Fibroblast of lung (primary cell): Measurements from ENCODE around the gene KDM2B.

Source experiments
- CTCF ChIP-seq, 2 donors: IDR thresholded peaks in 1 of 2; conservative IDR thresholded peaks in 1 of 2; 1 replicate in 1 of 2; 2 replicates in 1 of 2; pipeline ENCODE4 v1.5.1; 2011 to 2012; ENCODE audit warnings: low read length in 2 of 2, control low read depth in 1 of 2, inconsistent platforms in 1 of 2, low read depth in 1 of 2, mild to moderate bottlenecking in 1 of 2
- EZH2 ChIP-seq: IDR thresholded peaks from 2 replicates; pipeline ENCODE4 v1.5.1; 2012; ENCODE audit warnings: low read length, control low read depth, mild to moderate bottlenecking; ENCODE audit errors: missing control alignments

GRCh38 chr12:121513464-121514183, 67.2 kb downstream of the KDM2B start:
- TF ChIP-seq CTCF (conservative IDR thresholded peaks at IDR 0.05 in 1 of 2, IDR thresholded peaks at IDR 0.05 in 1 of 2; ENCODE audit: low read depth in 1 of 2, low read length in 2 of 2) (no peak), EZH2 (no peak)
